ENCODE data around the gene MCM7. TPM values are rescaled to one million over a fixed set of nuclear protein-coding genes. Genes with fewer than 3 reads are reported as not detected.

Gene MCM7
- total and polyA plus RNA-seq, 2 of the 13 experiments (the other 11 are each of a cell fraction or from before 2014, with no cell fraction given) = 84.5 to 214 TPM

DNA sequence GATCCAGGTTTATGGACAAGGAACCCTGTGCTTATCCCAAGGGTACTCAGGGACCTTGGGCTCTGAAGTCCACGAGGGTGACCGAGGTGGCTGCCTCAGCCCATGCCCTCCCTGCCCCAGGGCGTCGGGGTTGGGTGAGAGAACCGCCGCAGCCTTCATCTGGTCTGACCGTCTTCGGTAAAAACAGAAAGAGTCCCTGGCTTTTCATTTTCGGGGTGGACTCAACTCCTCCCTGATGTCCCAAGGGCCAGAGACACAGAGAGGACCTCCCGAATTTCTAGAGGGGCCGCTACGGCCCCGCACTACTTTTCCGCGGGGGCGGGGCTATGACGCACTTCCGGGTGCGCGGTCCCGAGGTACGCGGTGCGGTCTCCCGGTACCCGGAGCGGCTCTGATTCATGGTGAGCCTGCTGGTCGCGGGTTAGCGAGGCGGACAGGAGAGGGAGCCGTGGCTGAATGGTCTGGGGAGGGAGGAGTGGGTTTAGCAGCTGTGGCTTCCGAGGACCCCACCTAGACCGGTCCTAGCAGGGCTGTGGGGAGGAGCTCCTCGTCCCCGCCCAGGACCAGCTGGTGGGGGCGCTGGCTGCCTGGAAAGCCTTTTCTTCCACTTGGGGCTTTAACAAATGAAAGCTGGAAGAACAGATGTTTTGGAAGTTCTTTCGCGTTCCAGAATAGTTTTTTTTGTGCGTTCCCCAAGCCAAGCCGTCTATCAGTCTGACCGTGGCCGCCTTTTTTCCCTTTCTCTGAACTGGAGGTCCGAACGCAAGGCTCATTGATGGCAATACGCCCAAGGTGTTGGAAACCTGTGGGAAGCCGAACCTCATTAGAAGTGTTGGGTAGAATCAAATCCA is 51.5 kb downstream of the MCM7 start, which contains the start of gene ZSCAN21 (continued):
- TF ChIP-seq, protein P1, sequence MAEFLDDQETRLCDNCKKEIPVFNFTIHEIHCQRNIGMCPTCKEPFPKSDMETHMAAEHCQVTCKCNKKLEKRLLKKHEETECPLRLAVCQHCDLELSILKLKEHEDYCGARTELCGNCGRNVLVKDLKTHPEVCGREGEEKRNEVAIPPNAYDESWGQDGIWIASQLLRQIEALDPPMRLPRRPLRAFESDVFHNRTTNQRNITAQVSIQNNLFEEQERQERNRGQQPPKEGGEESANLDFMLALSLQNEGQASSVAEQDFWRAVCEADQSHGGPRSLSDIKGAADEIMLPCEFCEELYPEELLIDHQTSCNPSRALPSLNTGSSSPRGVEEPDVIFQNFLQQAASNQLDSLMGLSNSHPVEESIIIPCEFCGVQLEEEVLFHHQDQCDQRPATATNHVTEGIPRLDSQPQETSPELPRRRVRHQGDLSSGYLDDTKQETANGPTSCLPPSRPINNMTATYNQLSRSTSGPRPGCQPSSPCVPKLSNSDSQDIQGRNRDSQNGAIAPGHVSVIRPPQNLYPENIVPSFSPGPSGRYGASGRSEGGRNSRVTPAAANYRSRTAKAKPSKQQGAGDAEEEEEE (CRISPR knock-in tag; IDR thresholded peaks at IDR 0.05; ENCODE audit: borderline replicate concordance) = no peak
- 0 out of 2 replicates have a peak, but pooled peaks have one; percentile 53 for TF ChIP-seq DNMT3B (CRISPR knock-in tag; conservative IDR thresholded peaks at IDR 0.05)
- TF ChIP-seq, protein P2, sequence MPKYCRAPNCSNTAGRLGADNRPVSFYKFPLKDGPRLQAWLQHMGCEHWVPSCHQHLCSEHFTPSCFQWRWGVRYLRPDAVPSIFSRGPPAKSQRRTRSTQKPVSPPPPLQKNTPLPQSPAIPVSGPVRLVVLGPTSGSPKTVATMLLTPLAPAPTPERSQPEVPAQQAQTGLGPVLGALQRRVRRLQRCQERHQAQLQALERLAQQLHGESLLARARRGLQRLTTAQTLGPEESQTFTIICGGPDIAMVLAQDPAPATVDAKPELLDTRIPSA (CRISPR knock-in tag; IDR thresholded peaks at IDR 0.05; ENCODE audit: borderline replicate concordance) = no peak
- TF ChIP-seq, protein P3, sequence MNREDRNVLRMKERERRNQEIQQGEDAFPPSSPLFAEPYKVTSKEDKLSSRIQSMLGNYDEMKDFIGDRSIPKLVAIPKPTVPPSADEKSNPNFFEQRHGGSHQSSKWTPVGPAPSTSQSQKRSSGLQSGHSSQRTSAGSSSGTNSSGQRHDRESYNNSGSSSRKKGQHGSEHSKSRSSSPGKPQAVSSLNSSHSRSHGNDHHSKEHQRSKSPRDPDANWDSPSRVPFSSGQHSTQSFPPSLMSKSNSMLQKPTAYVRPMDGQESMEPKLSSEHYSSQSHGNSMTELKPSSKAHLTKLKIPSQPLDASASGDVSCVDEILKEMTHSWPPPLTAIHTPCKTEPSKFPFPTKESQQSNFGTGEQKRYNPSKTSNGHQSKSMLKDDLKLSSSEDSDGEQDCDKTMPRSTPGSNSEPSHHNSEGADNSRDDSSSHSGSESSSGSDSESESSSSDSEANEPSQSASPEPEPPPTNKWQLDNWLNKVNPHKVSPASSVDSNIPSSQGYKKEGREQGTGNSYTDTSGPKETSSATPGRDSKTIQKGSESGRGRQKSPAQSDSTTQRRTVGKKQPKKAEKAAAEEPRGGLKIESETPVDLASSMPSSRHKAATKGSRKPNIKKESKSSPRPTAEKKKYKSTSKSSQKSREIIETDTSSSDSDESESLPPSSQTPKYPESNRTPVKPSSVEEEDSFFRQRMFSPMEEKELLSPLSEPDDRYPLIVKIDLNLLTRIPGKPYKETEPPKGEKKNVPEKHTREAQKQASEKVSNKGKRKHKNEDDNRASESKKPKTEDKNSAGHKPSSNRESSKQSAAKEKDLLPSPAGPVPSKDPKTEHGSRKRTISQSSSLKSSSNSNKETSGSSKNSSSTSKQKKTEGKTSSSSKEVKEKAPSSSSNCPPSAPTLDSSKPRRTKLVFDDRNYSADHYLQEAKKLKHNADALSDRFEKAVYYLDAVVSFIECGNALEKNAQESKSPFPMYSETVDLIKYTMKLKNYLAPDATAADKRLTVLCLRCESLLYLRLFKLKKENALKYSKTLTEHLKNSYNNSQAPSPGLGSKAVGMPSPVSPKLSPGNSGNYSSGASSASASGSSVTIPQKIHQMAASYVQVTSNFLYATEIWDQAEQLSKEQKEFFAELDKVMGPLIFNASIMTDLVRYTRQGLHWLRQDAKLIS (CRISPR knock-in tag; IDR thresholded peaks at IDR 0.05) = no peak
- TF ChIP-seq ZNF674 (CRISPR knock-in tag; IDR thresholded peaks at IDR 0.05; ENCODE audit: low read depth) = no peak
- TF ChIP-seq, protein P4, sequence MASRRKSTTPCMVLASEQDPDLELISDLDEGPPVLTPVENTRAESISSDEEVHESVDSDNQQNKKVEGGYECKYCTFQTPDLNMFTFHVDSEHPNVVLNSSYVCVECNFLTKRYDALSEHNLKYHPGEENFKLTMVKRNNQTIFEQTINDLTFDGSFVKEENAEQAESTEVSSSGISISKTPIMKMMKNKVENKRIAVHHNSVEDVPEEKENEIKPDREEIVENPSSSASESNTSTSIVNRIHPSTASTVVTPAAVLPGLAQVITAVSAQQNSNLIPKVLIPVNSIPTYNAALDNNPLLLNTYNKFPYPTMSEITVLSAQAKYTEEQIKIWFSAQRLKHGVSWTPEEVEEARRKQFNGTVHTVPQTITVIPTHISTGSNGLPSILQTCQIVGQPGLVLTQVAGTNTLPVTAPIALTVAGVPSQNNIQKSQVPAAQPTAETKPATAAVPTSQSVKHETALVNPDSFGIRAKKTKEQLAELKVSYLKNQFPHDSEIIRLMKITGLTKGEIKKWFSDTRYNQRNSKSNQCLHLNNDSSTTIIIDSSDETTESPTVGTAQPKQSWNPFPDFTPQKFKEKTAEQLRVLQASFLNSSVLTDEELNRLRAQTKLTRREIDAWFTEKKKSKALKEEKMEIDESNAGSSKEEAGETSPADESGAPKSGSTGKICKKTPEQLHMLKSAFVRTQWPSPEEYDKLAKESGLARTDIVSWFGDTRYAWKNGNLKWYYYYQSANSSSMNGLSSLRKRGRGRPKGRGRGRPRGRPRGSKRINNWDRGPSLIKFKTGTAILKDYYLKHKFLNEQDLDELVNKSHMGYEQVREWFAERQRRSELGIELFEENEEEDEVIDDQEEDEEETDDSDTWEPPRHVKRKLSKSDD (CRISPR knock-in tag; IDR thresholded peaks at IDR 0.05; ENCODE audit: low read depth) = no peak; the same call in 1 of the 2 replicates
- TF ChIP-seq, protein P5, sequence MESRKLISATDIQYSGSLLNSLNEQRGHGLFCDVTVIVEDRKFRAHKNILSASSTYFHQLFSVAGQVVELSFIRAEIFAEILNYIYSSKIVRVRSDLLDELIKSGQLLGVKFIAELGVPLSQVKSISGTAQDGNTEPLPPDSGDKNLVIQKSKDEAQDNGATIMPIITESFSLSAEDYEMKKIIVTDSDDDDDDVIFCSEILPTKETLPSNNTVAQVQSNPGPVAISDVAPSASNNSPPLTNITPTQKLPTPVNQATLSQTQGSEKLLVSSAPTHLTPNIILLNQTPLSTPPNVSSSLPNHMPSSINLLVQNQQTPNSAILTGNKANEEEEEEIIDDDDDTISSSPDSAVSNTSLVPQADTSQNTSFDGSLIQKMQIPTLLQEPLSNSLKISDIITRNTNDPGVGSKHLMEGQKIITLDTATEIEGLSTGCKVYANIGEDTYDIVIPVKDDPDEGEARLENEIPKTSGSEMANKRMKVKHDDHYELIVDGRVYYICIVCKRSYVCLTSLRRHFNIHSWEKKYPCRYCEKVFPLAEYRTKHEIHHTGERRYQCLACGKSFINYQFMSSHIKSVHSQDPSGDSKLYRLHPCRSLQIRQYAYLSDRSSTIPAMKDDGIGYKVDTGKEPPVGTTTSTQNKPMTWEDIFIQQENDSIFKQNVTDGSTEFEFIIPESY (CRISPR knock-in tag; IDR thresholded peaks at IDR 0.05) = no peak
- TF ChIP-seq RXRA (CRISPR knock-in tag; IDR thresholded peaks at IDR 0.05) = no peak; the same call in 1 of the 2 replicates
- TF ChIP-seq, protein P6, sequence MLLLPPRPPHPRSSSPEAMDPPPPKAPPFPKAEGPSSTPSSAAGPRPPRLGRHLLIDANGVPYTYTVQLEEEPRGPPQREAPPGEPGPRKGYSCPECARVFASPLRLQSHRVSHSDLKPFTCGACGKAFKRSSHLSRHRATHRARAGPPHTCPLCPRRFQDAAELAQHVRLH (CRISPR knock-in tag; IDR thresholded peaks at IDR 0.05; ENCODE audit: borderline replicate concordance, low read depth) = no peak
- no peak for TF ChIP-seq TAF15 (IDR thresholded peaks at IDR 0.05; ENCODE audit: low read depth, low read length, poor library complexity, severe bottlenecking)
- peak; percentile 72 for TF ChIP-seq POGZ (CRISPR knock-in tag; IDR thresholded peaks at IDR 0.05)
- no peak for TF ChIP-seq ZC3H4 (CRISPR knock-in tag; IDR thresholded peaks at IDR 0.05; ENCODE audit: borderline replicate concordance)
- no peak for TF ChIP-seq HDAC6 (IDR thresholded peaks at IDR 0.05; ENCODE audit: low read depth, low read length)
- TF ChIP-seq ARNT (IDR thresholded peaks at IDR 0.05) = no peak

Data from HepG2 (cell line).